ENCODE data around the gene IPO11.

Gene IPO11

DNA sequence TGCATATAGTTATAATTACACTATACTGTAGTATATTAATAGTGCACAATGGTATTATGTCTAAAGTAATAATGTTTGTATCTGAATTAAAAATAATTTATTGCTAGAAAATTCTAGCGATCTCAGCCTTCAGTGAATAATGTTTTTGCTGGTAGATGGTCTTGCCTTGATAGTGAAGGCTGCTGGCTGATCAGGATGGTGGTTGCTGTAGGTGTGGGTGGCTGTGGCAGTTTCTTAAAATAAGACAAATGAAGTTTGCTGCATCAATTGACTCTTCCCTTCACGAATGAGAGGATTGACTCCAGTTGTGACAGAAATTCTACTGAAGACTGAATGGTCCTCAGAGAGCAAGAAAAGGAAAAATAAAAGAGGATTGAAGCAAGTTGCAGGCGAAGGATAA lies 146.4 kb downstream of the IPO11 start:
- Histone ChIP-seq H3K9me3 (ENCODE audit: insufficient read depth, low read depth, low read length) (no peaks in the 10 kb centered on the region), H3K9me2 (replicated peaks; ENCODE audit: low read depth, low read length) (no peaks in the 10 kb centered on the region), H2AFZ (ENCODE audit: low read length) (no peak overlapping the region), H3K4me2 (ENCODE audit: low read depth, low read length, poor library complexity, severe bottlenecking) (no peak overlapping the region), H3K4me1 (ENCODE audit: insufficient read depth, low read length, poor library complexity, severe bottlenecking) (peaks cover 21% of the 10 kb centered on the region), H3K9ac (ENCODE audit: low read depth, low read length, poor library complexity, severe bottlenecking) (no peak overlapping the region), H3F3A (ENCODE audit: low read depth) (no peaks in the 10 kb centered on the region), H3K4me3 (ENCODE audit: low read length, poor library complexity, severe bottlenecking) (no peak overlapping the region), H3K79me2 (ENCODE audit: insufficient read depth, low read length) (no peaks in the 10 kb centered on the region), H3K36me3 (ENCODE audit: insufficient read depth, low read length) (peaks cover 6% of the 10 kb centered on the region; the same call in 1 of the 2 replicates), H3K27me3 (ENCODE audit: insufficient read depth, low read length, poor library complexity, severe bottlenecking) (no peaks in the 10 kb centered on the region), H4K20me1 (ENCODE audit: insufficient read depth, low read length, poor library complexity, severe bottlenecking) (no peaks in the 10 kb centered on the region)
- TF ChIP-seq, protein P1, sequence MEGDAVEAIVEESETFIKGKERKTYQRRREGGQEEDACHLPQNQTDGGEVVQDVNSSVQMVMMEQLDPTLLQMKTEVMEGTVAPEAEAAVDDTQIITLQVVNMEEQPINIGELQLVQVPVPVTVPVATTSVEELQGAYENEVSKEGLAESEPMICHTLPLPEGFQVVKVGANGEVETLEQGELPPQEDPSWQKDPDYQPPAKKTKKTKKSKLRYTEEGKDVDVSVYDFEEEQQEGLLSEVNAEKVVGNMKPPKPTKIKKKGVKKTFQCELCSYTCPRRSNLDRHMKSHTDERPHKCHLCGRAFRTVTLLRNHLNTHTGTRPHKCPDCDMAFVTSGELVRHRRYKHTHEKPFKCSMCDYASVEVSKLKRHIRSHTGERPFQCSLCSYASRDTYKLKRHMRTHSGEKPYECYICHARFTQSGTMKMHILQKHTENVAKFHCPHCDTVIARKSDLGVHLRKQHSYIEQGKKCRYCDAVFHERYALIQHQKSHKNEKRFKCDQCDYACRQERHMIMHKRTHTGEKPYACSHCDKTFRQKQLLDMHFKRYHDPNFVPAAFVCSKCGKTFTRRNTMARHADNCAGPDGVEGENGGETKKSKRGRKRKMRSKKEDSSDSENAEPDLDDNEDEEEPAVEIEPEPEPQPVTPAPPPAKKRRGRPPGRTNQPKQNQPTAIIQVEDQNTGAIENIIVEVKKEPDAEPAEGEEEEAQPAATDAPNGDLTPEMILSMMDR (conservative IDR thresholded peaks at IDR 0.05; ENCODE audit: low read length), result no peak
- TF ChIP-seq EZH2phosphoT487 (IDR thresholded peaks at IDR 0.05; ENCODE audit: borderline replicate concordance), result no peak

DNA sequence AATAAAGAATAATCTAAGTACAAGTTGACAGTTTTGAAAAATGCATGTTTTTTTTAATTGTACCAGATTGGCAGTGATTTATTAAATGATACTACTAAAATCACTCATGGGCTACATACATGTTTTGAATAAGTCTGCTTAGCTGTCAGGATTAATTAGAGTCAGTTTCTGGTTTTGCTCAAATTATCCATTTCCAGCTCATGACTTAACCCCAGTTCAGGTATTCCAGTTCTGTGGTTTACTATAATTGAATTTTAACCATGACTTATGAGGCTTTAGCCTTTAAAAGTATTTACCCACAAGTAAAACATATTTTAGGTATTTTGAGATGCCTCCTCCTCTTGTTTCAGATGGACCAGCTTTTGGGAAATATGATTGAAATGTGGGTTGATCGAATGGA lies 148.2 kb downstream of the IPO11 start:
- Histone ChIP-seq H3K9ac (ENCODE audit: low read depth, low read length, poor library complexity, severe bottlenecking) (no peak overlapping the region), H3K4me2 (ENCODE audit: low read depth, low read length, poor library complexity, severe bottlenecking) (no peak overlapping the region), H3K9me2 (replicated peaks; ENCODE audit: low read depth, low read length) (no peaks in the 10 kb centered on the region), H3K79me2 (ENCODE audit: insufficient read depth, low read length) (no peaks in the 10 kb centered on the region), H3F3A (ENCODE audit: low read depth) (no peaks in the 10 kb centered on the region), H2AFZ (ENCODE audit: low read length) (no peak overlapping the region), H3K4me3 (ENCODE audit: low read length, poor library complexity, severe bottlenecking) (no peak overlapping the region), H4K20me1 (ENCODE audit: insufficient read depth, low read length, poor library complexity, severe bottlenecking) (no peaks in the 10 kb centered on the region), H3K9me3 (ENCODE audit: insufficient read depth, low read depth, low read length) (no peaks in the 10 kb centered on the region), H3K27me3 (ENCODE audit: insufficient read depth, low read length, poor library complexity, severe bottlenecking) (no peaks in the 10 kb centered on the region), H3K4me1 (ENCODE audit: insufficient read depth, low read length, poor library complexity, severe bottlenecking) (peaks cover 32% of the 10 kb centered on the region), H3K36me3 (ENCODE audit: insufficient read depth, low read length) (peaks cover 10% of the 10 kb centered on the region; the same call in 1 of the 2 replicates)
- TF ChIP-seq, protein P1 (conservative IDR thresholded peaks at IDR 0.05; ENCODE audit: low read length), result no peak
- no peak for TF ChIP-seq EZH2phosphoT487 (IDR thresholded peaks at IDR 0.05; ENCODE audit: borderline replicate concordance)

DNA sequence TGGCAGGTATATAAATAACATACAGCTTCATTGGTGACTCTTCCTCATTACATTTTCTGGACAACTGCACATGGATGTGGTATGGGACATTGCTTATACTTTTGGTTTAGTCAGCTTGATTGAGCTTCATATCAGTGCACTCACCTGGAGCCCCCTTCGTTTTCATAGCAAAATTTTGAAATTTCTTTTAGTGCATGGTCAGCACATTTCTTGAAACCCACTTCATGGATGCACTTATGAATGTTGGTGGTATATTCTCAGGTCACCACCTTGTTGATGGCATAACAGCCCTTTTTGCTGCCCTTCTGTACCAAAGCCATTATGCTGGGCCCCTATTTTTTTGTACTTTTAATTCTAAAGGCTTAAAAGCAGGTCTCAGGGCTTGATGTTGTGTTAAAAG lies 149.3 kb downstream of the IPO11 start:
- Histone ChIP-seq H3K4me3 (ENCODE audit: low read length, poor library complexity, severe bottlenecking) (no peak overlapping the region), H3K27me3 (ENCODE audit: insufficient read depth, low read length, poor library complexity, severe bottlenecking) (no peaks in the 10 kb centered on the region), H3K36me3 (ENCODE audit: insufficient read depth, low read length) (peaks cover 15% of the 10 kb centered on the region; the same call in 1 of the 2 replicates), H3K9me3 (ENCODE audit: insufficient read depth, low read depth, low read length) (peaks cover 2% of the 10 kb centered on the region; the same call in 1 of the 2 replicates), H3K9ac (ENCODE audit: low read depth, low read length, poor library complexity, severe bottlenecking) (no peak overlapping the region), H3F3A (ENCODE audit: low read depth) (no peaks in the 10 kb centered on the region), H3K79me2 (ENCODE audit: insufficient read depth, low read length) (no peaks in the 10 kb centered on the region), H2AFZ (ENCODE audit: low read length) (no peak overlapping the region), H3K9me2 (replicated peaks; ENCODE audit: low read depth, low read length) (no peaks in the 10 kb centered on the region), H3K4me1 (ENCODE audit: insufficient read depth, low read length, poor library complexity, severe bottlenecking) (peaks cover 32% of the 10 kb centered on the region), H3K4me2 (ENCODE audit: low read depth, low read length, poor library complexity, severe bottlenecking) (no peak overlapping the region), H4K20me1 (ENCODE audit: insufficient read depth, low read length, poor library complexity, severe bottlenecking) (no peaks in the 10 kb centered on the region)
- TF ChIP-seq EZH2phosphoT487 (IDR thresholded peaks at IDR 0.05; ENCODE audit: borderline replicate concordance), result no peak
- TF ChIP-seq, protein P1 (conservative IDR thresholded peaks at IDR 0.05; ENCODE audit: low read length), result no peak

Measured in Loucy (cell line).